ENCODE measurements around the gene BACE2. TPM values are rescaled to one million over a fixed set of nuclear protein-coding genes. Genes with fewer than 3 reads are reported as not detected.

The BACE2 gene
- total RNA-seq, 3 donors from 2014 or later (not counting 1 experiment from before 2014, with no cell fraction given), result 0.12 to 10.3 (median 0.29) TPM

- H3K4me1 ChIP-seq (ENCODE audit: control insufficient read depth, insufficient read depth, low read length), result no peaks in the 10 kb centered on the region
- ATAC-seq (no peak), DNase-seq (no peak)
- intact Hi-C loops (cut with micrococcal nuclease), result no loop called here
- no peak overlapping the region for H3K4me3 Mint-ChIP-seq
- peaks cover 0 to 4% of the 10 kb centered on the region in 2 donors for H3K9me3 Mint-ChIP-seq
- TF ChIP-seq CTCF (IDR thresholded peaks at IDR 0.05), result no peak
- no peaks in the 10 kb centered on the region for H3K9me3 ChIP-seq (ENCODE audit: control insufficient read depth, insufficient read depth, low read length)
- no peaks in the 10 kb centered on the region for H3K27me3 ChIP-seq (ENCODE audit: control insufficient read depth, insufficient read depth, low read length)
- WGBS (ENCODE audit: insufficient coverage), result 93% methylated on average over 21 of the region's 22 CpGs
- H3K4me3 ChIP-seq (ENCODE audit: low read length), result no peak overlapping the region
- H3K27ac ChIP-seq (ENCODE audit: low read length), result no peak overlapping the region
- no peaks in the 10 kb centered on the region for H3K36me3 ChIP-seq (ENCODE audit: control insufficient read depth, insufficient read depth, low read length)
- H3K4me1 Mint-ChIP-seq, result no peaks in the 10 kb centered on the region
- peaks cover 4 to 10% of the 10 kb centered on the region in 2 donors for H3K27me3 Mint-ChIP-seq (ENCODE audit: low read depth in 2 of 2)
- H3K36me3 Mint-ChIP-seq, result no peaks in the 10 kb centered on the region
- no peak overlapping the region for H3K27ac Mint-ChIP-seq
These were observed 89.1 kb downstream of the BACE2 start for GRCh38 chr21:41256771-41257702.

- peaks cover 0 to 10% of the 10 kb centered on the region in 2 donors for H3K27me3 Mint-ChIP-seq (ENCODE audit: low read depth in 2 of 2)
- DNase-seq (no peak), ATAC-seq (no peak)
- H3K27ac ChIP-seq (ENCODE audit: low read length), result no peak overlapping the region
- 94% methylated on average over 3 of the region's 3 CpGs for WGBS (ENCODE audit: insufficient coverage)
- intact Hi-C loops (cut with micrococcal nuclease), result no loop called here
- no peaks in the 10 kb centered on the region for H3K9me3 ChIP-seq (ENCODE audit: control insufficient read depth, insufficient read depth, low read length)
- H3K27ac Mint-ChIP-seq, result no peak overlapping the region
- no peak for TF ChIP-seq CTCF (IDR thresholded peaks at IDR 0.05)
- no peak overlapping the region for H3K4me3 Mint-ChIP-seq
- no peaks in the 10 kb centered on the region for H3K27me3 ChIP-seq (ENCODE audit: control insufficient read depth, insufficient read depth, low read length)
- no peaks in the 10 kb centered on the region for H3K36me3 Mint-ChIP-seq
- H3K4me1 ChIP-seq (ENCODE audit: control insufficient read depth, insufficient read depth, low read length), result no peaks in the 10 kb centered on the region
- H3K9me3 Mint-ChIP-seq, result peaks cover 0 to 4% of the 10 kb centered on the region in 2 donors
- no peak overlapping the region for H3K4me3 ChIP-seq (ENCODE audit: low read length)
- no peaks in the 10 kb centered on the region for H3K4me1 Mint-ChIP-seq
- no peaks in the 10 kb centered on the region for H3K36me3 ChIP-seq (ENCODE audit: control insufficient read depth, insufficient read depth, low read length)
These were observed 90.7 kb downstream of the BACE2 start for GRCh38 chr21:41258617-41259016.

GRCh38 chr21:41260428-41260827 is 92.5 kb downstream of the BACE2 start:
- Mint-ChIP-seq H3K9me3 (no peaks in the 10 kb centered on the region), H3K4me1 (no peaks in the 10 kb centered on the region), H3K27ac (no peak overlapping the region), H3K4me3 (no peak overlapping the region), H3K36me3 (no peaks in the 10 kb centered on the region), H3K27me3 (ENCODE audit: low read depth in 2 of 2) (peaks cover 0 to 2% of the 10 kb centered on the region in 2 donors)
- intact Hi-C loops (cut with micrococcal nuclease), result no loop called here
- TF ChIP-seq CTCF (IDR thresholded peaks at IDR 0.05), result no peak
- Histone ChIP-seq H3K9me3 (ENCODE audit: control insufficient read depth, insufficient read depth, low read length) (no peaks in the 10 kb centered on the region), H3K4me3 (ENCODE audit: low read length) (no peak overlapping the region), H3K27me3 (ENCODE audit: control insufficient read depth, insufficient read depth, low read length) (no peaks in the 10 kb centered on the region), H3K36me3 (ENCODE audit: control insufficient read depth, insufficient read depth, low read length) (no peaks in the 10 kb centered on the region), H3K4me1 (ENCODE audit: control insufficient read depth, insufficient read depth, low read length) (no peaks in the 10 kb centered on the region), H3K27ac (ENCODE audit: low read length) (no peak overlapping the region)
- WGBS (ENCODE audit: insufficient coverage), result 88% methylated on average over 5 of the region's 8 CpGs
- no peak for DNase-seq
- ATAC-seq, result no peak

All from natural killer cell (primary cell).